Measurements from ENCODE around the gene IL17B.
A peak's percentile ranks its signal among the peaks of the same experiment; 100 is the strongest.

Gene IL17B

GRCh38 chr5:149353911-149354310 is 25.2 kb downstream of the IL17B start:
- Histone ChIP-seq H3K36me3 (ENCODE audit: control insufficient read depth, insufficient read depth, low read length) (no peaks in the 10 kb centered on the region), H3K4me1 (ENCODE audit: control insufficient read depth, insufficient read depth, low read length) (peaks cover 4% of the 10 kb centered on the region), H3K27me3 (ENCODE audit: control insufficient read depth, insufficient read depth, low read length) (no peaks in the 10 kb centered on the region), H3K9ac (ENCODE audit: low read length) (no peak overlapping the region), H3K4me3 (ENCODE audit: low read length) (no peak overlapping the region), H3K9me3 (ENCODE audit: control insufficient read depth, low read length) (no peaks in the 10 kb centered on the region)

- Histone ChIP-seq H3K4me3 (ENCODE audit: low read length) (no peak overlapping the region), H3K9me3 (ENCODE audit: control insufficient read depth, low read length) (no peaks in the 10 kb centered on the region), H3K27me3 (ENCODE audit: control insufficient read depth, insufficient read depth, low read length) (no peaks in the 10 kb centered on the region), H3K9ac (ENCODE audit: low read length) (no peak overlapping the region), H3K4me1 (ENCODE audit: control insufficient read depth, insufficient read depth, low read length) (peaks cover 1% of the 10 kb centered on the region), H3K36me3 (ENCODE audit: control insufficient read depth, insufficient read depth, low read length) (peaks cover 4% of the 10 kb centered on the region)
Observed at GRCh38 chr5:149352169-149352568, 26.9 kb downstream of the IL17B start.

GRCh38 chr5:149349382-149349781 is 29.7 kb downstream of the IL17B start:
- H3K9ac ChIP-seq (ENCODE audit: low read length) = no peak overlapping the region
- no peaks in the 10 kb centered on the region for H3K27me3 ChIP-seq (ENCODE audit: control insufficient read depth, insufficient read depth, low read length)
- no peaks in the 10 kb centered on the region for H3K9me3 ChIP-seq (ENCODE audit: control insufficient read depth, low read length)
- peaks cover 4% of the 10 kb centered on the region for H3K36me3 ChIP-seq (ENCODE audit: control insufficient read depth, insufficient read depth, low read length)
- no peak overlapping the region for H3K4me3 ChIP-seq (ENCODE audit: low read length)
- no peaks in the 10 kb centered on the region for H3K4me1 ChIP-seq (ENCODE audit: control insufficient read depth, insufficient read depth, low read length)

- no peak overlapping the region for H3K9ac ChIP-seq (ENCODE audit: low read length)
- H3K4me3 ChIP-seq (ENCODE audit: low read length) = no peak overlapping the region
- no peaks in the 10 kb centered on the region for H3K9me3 ChIP-seq (ENCODE audit: control insufficient read depth, low read length)
- peaks cover 4% of the 10 kb centered on the region for H3K36me3 ChIP-seq (ENCODE audit: control insufficient read depth, insufficient read depth, low read length)
- H3K4me1 ChIP-seq (ENCODE audit: control insufficient read depth, insufficient read depth, low read length) = no peaks in the 10 kb centered on the region
- H3K27me3 ChIP-seq (ENCODE audit: control insufficient read depth, insufficient read depth, low read length) = no peaks in the 10 kb centered on the region
Observed at GRCh38 chr5:149348518-149348917, 30.6 kb downstream of the IL17B start.

- Histone ChIP-seq H3K9me3 (ENCODE audit: control insufficient read depth, low read length) (no peaks in the 10 kb centered on the region), H3K36me3 (ENCODE audit: control insufficient read depth, insufficient read depth, low read length) (peaks cover 4% of the 10 kb centered on the region), H3K4me1 (ENCODE audit: control insufficient read depth, insufficient read depth, low read length) (no peaks in the 10 kb centered on the region), H3K27me3 (ENCODE audit: control insufficient read depth, insufficient read depth, low read length) (no peaks in the 10 kb centered on the region), H3K4me3 (ENCODE audit: low read length) (peak overlapping the region; percentile 88), H3K9ac (ENCODE audit: low read length) (peak overlapping the region; percentile 69)
Observed at GRCh38 chr5:149345892-149346222, 33.2 kb downstream of the IL17B start.

GRCh38 chr5:149345147-149345891 is 33.8 kb downstream of the IL17B start, which contains the start of gene GRPEL2:
TSS of gene GRPEL2 (plus strand) at chr5:149345499. CDS start at chr5:149345540, 41 bp downstream.
- no peaks in the 10 kb centered on the region for H3K4me1 ChIP-seq (ENCODE audit: control insufficient read depth, insufficient read depth, low read length)
- H3K9me3 ChIP-seq (ENCODE audit: control insufficient read depth, low read length) = no peaks in the 10 kb centered on the region

GRCh38 chr5:149344151-149344550 is 34.9 kb downstream of the IL17B start:
- Histone ChIP-seq H3K4me1 (ENCODE audit: control insufficient read depth, insufficient read depth, low read length) (no peaks in the 10 kb centered on the region), H3K9ac (ENCODE audit: low read length) (no peak overlapping the region), H3K27me3 (ENCODE audit: control insufficient read depth, insufficient read depth, low read length) (no peaks in the 10 kb centered on the region), H3K36me3 (ENCODE audit: control insufficient read depth, insufficient read depth, low read length) (peaks cover 4% of the 10 kb centered on the region), H3K4me3 (ENCODE audit: low read length) (no peak overlapping the region), H3K9me3 (ENCODE audit: control insufficient read depth, low read length) (no peaks in the 10 kb centered on the region)

More at GRCh38 chr5:149345147-149345891, 33.8 kb downstream of the IL17B start, which contains the start of gene GRPEL2:
- H3K4me3 ChIP-seq (ENCODE audit: low read length) = peak within 1 kb of the TSS; percentile 88
- H3K9ac ChIP-seq (ENCODE audit: low read length) = peak within 1 kb of the TSS; percentile 69
- peaks cover 4% of the 10 kb centered on the region for H3K36me3 ChIP-seq (ENCODE audit: control insufficient read depth, insufficient read depth, low read length)
- H3K27me3 ChIP-seq (ENCODE audit: control insufficient read depth, insufficient read depth, low read length) = no peaks in the 10 kb centered on the region

- no peaks in the 10 kb centered on the region for H3K27me3 ChIP-seq (ENCODE audit: control insufficient read depth, insufficient read depth, low read length)
- H3K9ac ChIP-seq (ENCODE audit: low read length) = no peak overlapping the region
- no peaks in the 10 kb centered on the region for H3K36me3 ChIP-seq (ENCODE audit: control insufficient read depth, insufficient read depth, low read length)
- no peak overlapping the region for H3K4me3 ChIP-seq (ENCODE audit: low read length)
- H3K9me3 ChIP-seq (ENCODE audit: control insufficient read depth, low read length) = no peaks in the 10 kb centered on the region
- H3K4me1 ChIP-seq (ENCODE audit: control insufficient read depth, insufficient read depth, low read length) = no peaks in the 10 kb centered on the region
Observed at GRCh38 chr5:149341876-149342275, 37.2 kb downstream of the IL17B start.

- no peak overlapping the region for H3K4me3 ChIP-seq (ENCODE audit: low read length)
- H3K4me1 ChIP-seq (ENCODE audit: control insufficient read depth, insufficient read depth, low read length) = no peaks in the 10 kb centered on the region
- no peaks in the 10 kb centered on the region for H3K9me3 ChIP-seq (ENCODE audit: control insufficient read depth, low read length)
- no peak overlapping the region for H3K9ac ChIP-seq (ENCODE audit: low read length)
- H3K36me3 ChIP-seq (ENCODE audit: control insufficient read depth, insufficient read depth, low read length) = no peaks in the 10 kb centered on the region
- no peaks in the 10 kb centered on the region for H3K27me3 ChIP-seq (ENCODE audit: control insufficient read depth, insufficient read depth, low read length)
Observed at GRCh38 chr5:149340920-149341319, 38.2 kb downstream of the IL17B start.

GRCh38 chr5:149338364-149338763 is 40.7 kb downstream of the IL17B start:
- Histone ChIP-seq H3K4me3 (ENCODE audit: low read length) (no peak overlapping the region), H3K36me3 (ENCODE audit: control insufficient read depth, insufficient read depth, low read length) (no peaks in the 10 kb centered on the region), H3K27me3 (ENCODE audit: control insufficient read depth, insufficient read depth, low read length) (no peaks in the 10 kb centered on the region), H3K9me3 (ENCODE audit: control insufficient read depth, low read length) (no peaks in the 10 kb centered on the region), H3K4me1 (ENCODE audit: control insufficient read depth, insufficient read depth, low read length) (no peaks in the 10 kb centered on the region), H3K9ac (ENCODE audit: low read length) (no peak overlapping the region)

- no peak overlapping the region for H3K9ac ChIP-seq (ENCODE audit: low read length)
- no peaks in the 10 kb centered on the region for H3K4me1 ChIP-seq (ENCODE audit: control insufficient read depth, insufficient read depth, low read length)
- H3K27me3 ChIP-seq (ENCODE audit: control insufficient read depth, insufficient read depth, low read length) = no peaks in the 10 kb centered on the region
- no peak overlapping the region for H3K4me3 ChIP-seq (ENCODE audit: low read length)
- no peaks in the 10 kb centered on the region for H3K9me3 ChIP-seq (ENCODE audit: control insufficient read depth, low read length)
- H3K36me3 ChIP-seq (ENCODE audit: control insufficient read depth, insufficient read depth, low read length) = no peaks in the 10 kb centered on the region
Observed at GRCh38 chr5:149337736-149338135, 41.4 kb downstream of the IL17B start.

- Histone ChIP-seq H3K36me3 (ENCODE audit: control insufficient read depth, insufficient read depth, low read length) (no peaks in the 10 kb centered on the region), H3K27me3 (ENCODE audit: control insufficient read depth, insufficient read depth, low read length) (no peaks in the 10 kb centered on the region), H3K4me3 (ENCODE audit: low read length) (no peak overlapping the region), H3K4me1 (ENCODE audit: control insufficient read depth, insufficient read depth, low read length) (no peaks in the 10 kb centered on the region), H3K9ac (ENCODE audit: low read length) (no peak overlapping the region), H3K9me3 (ENCODE audit: control insufficient read depth, low read length) (no peaks in the 10 kb centered on the region)
Observed at GRCh38 chr5:149333711-149334443, 45.2 kb downstream of the IL17B start.
